Neural progenitor cell (in vitro differentiated cells): ENCODE measurements around the gene BRI3BP.

ENCODE experiments used
- CTCF ChIP-seq: fragments of 200-600 bp; sonication (generic); IDR thresholded peaks from 2 replicates; pipeline ENCODE4 v1.5.1; 2017; ENCODE audit warnings: antibody characterized with exemption, mild to moderate bottlenecking
- EZH2 ChIP-seq: fragments of 200-600 bp; sonication (generic); IDR thresholded peaks from 2 replicates; pipeline ENCODE4 v1.6.1; 2017; ENCODE audit warnings: antibody characterized with exemption, mild to moderate bottlenecking, moderate library complexity
- EZH2phosphoT487 ChIP-seq: fragments of 200-600 bp; sonication (generic); IDR thresholded peaks from 2 replicates; pipeline ENCODE4 v1.6.1; 2017; ENCODE audit warnings: antibody characterized with exemption

GRCh38 chr12:125065919-125066570 is 72.6 kb downstream of the BRI3BP start:
- TF ChIP-seq CTCF: no peak
- no peak for TF ChIP-seq EZH2
- no peak for TF ChIP-seq EZH2phosphoT487
